GM13976 (cell line): ENCODE results near the gene SLIT3.

Experiments used
- DNase-seq: peaks from one replicate; pipeline ENCODE4 v3.0.0; 2012; ENCODE audit warnings: low spot score
- CTCF ChIP-seq: IDR thresholded peaks from 2 replicates; pipeline ENCODE4 v1.5.1; 2012; ENCODE audit warnings: borderline replicate concordance, mild to moderate bottlenecking; ENCODE audit not compliant: insufficient read depth; ENCODE audit errors: extremely low read depth, missing control alignments, control extremely low read depth
- in situ Hi-C: fragments of 300-500 bp; cut with MboI; formaldehyde crosslinking; loops from one replicate; pipeline ENCODE4 v1.12.0; 2022; ENCODE audit warnings: low sequenced_read_pairs, mixed read lengths, inconsistent platforms; ENCODE audit not compliant: unreplicated experiment

SLIT3 gene

GRCh38 chr5:169097374-169098326, 203.3 kb downstream of the SLIT3 start:
- in situ Hi-C loops = no loop called here
- no peak for DNase-seq
- no peak for TF ChIP-seq CTCF

DNA sequence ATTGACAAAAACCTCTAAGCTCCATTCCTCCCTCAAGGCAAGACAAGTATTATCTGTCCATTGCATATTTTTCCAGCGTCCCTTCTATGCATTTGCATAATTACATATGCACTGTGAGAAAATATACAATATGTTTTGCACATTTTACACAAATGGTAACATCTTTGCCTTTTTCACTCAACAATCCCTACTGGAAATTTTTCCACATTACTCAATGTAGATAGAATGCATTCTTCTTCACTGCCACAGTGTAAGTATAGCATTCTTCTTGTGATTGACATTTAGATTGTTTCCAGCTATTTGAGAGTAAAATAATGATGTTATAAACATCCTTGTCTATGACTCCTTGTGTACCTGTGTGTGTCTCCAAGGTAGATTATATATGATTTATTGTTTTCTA, 205.0 kb downstream of the SLIT3 start:
- TF ChIP-seq CTCF = no peak
- DNase-seq = no peak
- in situ Hi-C loops = no loop called here

- DNase-seq = no peak
- in situ Hi-C loops = no loop called here
- TF ChIP-seq CTCF = no peak
These were observed 205.5 kb downstream of the SLIT3 start for GRCh38 chr5:169095410-169095960.

- in situ Hi-C loops = no loop called here
- DNase-seq = no peak
- TF ChIP-seq CTCF = no peak
These were observed 206.1 kb downstream of the SLIT3 start for GRCh38 chr5:169094586-169095409.

GRCh38 chr5:169091396-169091980, 209.5 kb downstream of the SLIT3 start:
- TF ChIP-seq CTCF = no peak
- DNase-seq = no peak
- in situ Hi-C loops = no loop called here

GRCh38 chr5:169089343-169089742, 211.6 kb downstream of the SLIT3 start:
- TF ChIP-seq CTCF = no peak
- DNase-seq = no peak

More at GRCh38 chr5:169089343-169089742, 211.6 kb downstream of the SLIT3 start:
- in situ Hi-C loops = no loop called here
